Lower leg skin (tissue), 3 donors: ENCODE results near the gene GAK.

Experiments used
- CTCF ChIP-seq, 3 donors: fragments of 450-650 bp; IDR thresholded peaks; one replicate each; pipeline ENCODE4 v1.5.1; 2016; ENCODE audit warnings: antibody characterized with exemption in 3 of 3, mild to moderate bottlenecking in 3 of 3, moderate library complexity in 2 of 3
- POLR2A ChIP-seq, 2 donors: fragments of 450-650 bp; IDR thresholded peaks; one replicate each; pipeline ENCODE4 v1.6.1; 2016 to 2017; ENCODE audit warnings: antibody characterized with exemption in 2 of 2, mild to moderate bottlenecking in 1 of 2, moderate library complexity in 1 of 2

GRCh38 chr4:868421-868820, 63.7 kb downstream of the GAK start:
- TF ChIP-seq CTCF (IDR thresholded peaks at IDR 0.05) (no peak), POLR2A (IDR thresholded peaks at IDR 0.05) (no peak)
